ENCODE results near the gene TM4SF18. TPM values are rescaled to one million over a fixed set of nuclear protein-coding genes. Genes with fewer than 3 reads are reported as not detected.
"Not testable (repeated sequence)": the region's sequence is repeated elsewhere in the genome, so short reads cannot be mapped to it uniquely, and the experiment has no call there.

Gene TM4SF18
- total RNA-seq, 1 experiment from 2014 or later = 3.0 TPM

- DNase-seq (ENCODE audit: low read depth) = no peak
Measured at GRCh38 chr3:149368674-149369497, 35.5 kb upstream of the TM4SF18 start.

- DNase-seq (ENCODE audit: low read depth) = no peak
Measured at GRCh38 chr3:149368201-149368673, 34.8 kb upstream of the TM4SF18 start.

GRCh38 chr3:149366941-149367840 is 33.8 kb upstream of the TM4SF18 start:
- DNase-seq (ENCODE audit: low read depth) = peak; percentile 81

- DNase-seq (ENCODE audit: low read depth) = no peak
Measured at GRCh38 chr3:149366031-149366430, 32.6 kb upstream of the TM4SF18 start.

GRCh38 chr3:149364624-149365023 is 31.2 kb upstream of the TM4SF18 start:
- DNase-seq (ENCODE audit: low read depth) = no peak

GRCh38 chr3:149363053-149363452 is 29.6 kb upstream of the TM4SF18 start:
- no peak for DNase-seq (ENCODE audit: low read depth)

GRCh38 chr3:149362366-149362765 is 28.9 kb upstream of the TM4SF18 start:
- no peak for DNase-seq (ENCODE audit: low read depth)

- DNase-seq (ENCODE audit: low read depth) = no peak
Measured at GRCh38 chr3:149356630-149357029, 23.2 kb upstream of the TM4SF18 start.

- no peak for DNase-seq (ENCODE audit: low read depth)
Measured at GRCh38 chr3:149356044-149356592, 22.7 kb upstream of the TM4SF18 start.

- no peak for DNase-seq (ENCODE audit: low read depth)
Measured at GRCh38 chr3:149353581-149354184, 20.2 kb upstream of the TM4SF18 start.

- DNase-seq (ENCODE audit: low read depth) = peak; percentile 71
Measured at GRCh38 chr3:149352556-149352955, 19.1 kb upstream of the TM4SF18 start.

- no peak for DNase-seq (ENCODE audit: low read depth)
Measured at GRCh38 chr3:149343951-149344350, 10.5 kb upstream of the TM4SF18 start.

GRCh38 chr3:149342413-149343380 is 9.3 kb upstream of the TM4SF18 start:
- peak; percentile 90 for DNase-seq (ENCODE audit: low read depth)

GRCh38 chr3:149340310-149340933 is 7.0 kb upstream of the TM4SF18 start:
- peak; percentile 91 for DNase-seq (ENCODE audit: low read depth)

- DNase-seq (ENCODE audit: low read depth) = peak; percentile 100
Measured at GRCh38 chr3:149339931-149340309, 6.5 kb upstream of the TM4SF18 start.

- DNase-seq (ENCODE audit: low read depth) = not testable (repeated sequence)
Measured at GRCh38 chr3:149337486-149337885, 4.0 kb upstream of the TM4SF18 start.

GRCh38 chr3:149336925-149337324 is 3.5 kb upstream of the TM4SF18 start:
- DNase-seq (ENCODE audit: low read depth) = no peak

GRCh38 chr3:149332771-149333170 is 665 bp downstream of the TM4SF18 start:
- no peak for DNase-seq (ENCODE audit: low read depth)

- no peak for DNase-seq (ENCODE audit: low read depth)
Measured at GRCh38 chr3:149332227-149332765, 1.1 kb downstream of the TM4SF18 start.

- DNase-seq (ENCODE audit: low read depth) = no peak
Measured at GRCh38 chr3:149331396-149331795, 2.0 kb downstream of the TM4SF18 start.

All from LHCN-M2 (cell line).